Fibroblast of lung (primary cell): ENCODE data around the gene DRC7.

Source experiments
- CTCF ChIP-seq, 2 donors: IDR thresholded peaks in 1 of 2; conservative IDR thresholded peaks in 1 of 2; 1 replicate in 1 of 2; 2 replicates in 1 of 2; pipeline ENCODE4 v1.5.1; 2011 to 2012; ENCODE audit warnings: low read length in 2 of 2, control low read depth in 1 of 2, inconsistent platforms in 1 of 2, low read depth in 1 of 2, mild to moderate bottlenecking in 1 of 2
- EZH2 ChIP-seq: IDR thresholded peaks from 2 replicates; pipeline ENCODE4 v1.5.1; 2012; ENCODE audit warnings: low read length, control low read depth, mild to moderate bottlenecking; ENCODE audit errors: missing control alignments

- TF ChIP-seq CTCF (conservative IDR thresholded peaks at IDR 0.05 in 1 of 2, IDR thresholded peaks at IDR 0.05 in 1 of 2; ENCODE audit: low read depth in 1 of 2, low read length in 2 of 2) (no peak), EZH2 (no peak)
Observed at GRCh38 chr16:57760357-57761160, 66.0 kb downstream of the DRC7 start.
